Measurements from ENCODE around the gene C5orf52.
"Not testable (repeated sequence)": the region's sequence is repeated elsewhere in the genome, so short reads cannot be mapped to it uniquely, and the experiment has no call there.

Gene C5orf52

GRCh38 chr5:157679801-157680200 is 8.5 kb downstream of the C5orf52 start:
- DNase-seq: no peak

- no peak for DNase-seq
These were observed 8.9 kb downstream of the C5orf52 start for GRCh38 chr5:157680239-157680638.

- DNase-seq: no peak
These were observed 9.7 kb downstream of the C5orf52 start for GRCh38 chr5:157681048-157681447.

GRCh38 chr5:157682257-157682656 is 10.9 kb downstream of the C5orf52 start:
- no peak for DNase-seq

- DNase-seq: not testable (repeated sequence)
These were observed 15.2 kb downstream of the C5orf52 start for GRCh38 chr5:157686276-157687197.

GRCh38 chr5:157687198-157687554 is 15.8 kb downstream of the C5orf52 start:
- no peak for DNase-seq

GRCh38 chr5:157689942-157690689 is 18.8 kb downstream of the C5orf52 start:
- DNase-seq: no peak

GRCh38 chr5:157690690-157691433 is 19.5 kb downstream of the C5orf52 start:
- no peak for DNase-seq

- not testable (repeated sequence) for DNase-seq
These were observed 22.5 kb downstream of the C5orf52 start for GRCh38 chr5:157693816-157694215.

- DNase-seq: not testable (repeated sequence)
These were observed 24.8 kb downstream of the C5orf52 start for GRCh38 chr5:157696154-157696553.

- not testable (repeated sequence) for DNase-seq
These were observed 27.3 kb downstream of the C5orf52 start for GRCh38 chr5:157698674-157699073.

GRCh38 chr5:157703736-157704135 is 32.4 kb downstream of the C5orf52 start:
- no peak for DNase-seq

GRCh38 chr5:157708866-157709265 is 37.5 kb downstream of the C5orf52 start:
- no peak for DNase-seq

- no peak for DNase-seq
These were observed 38.0 kb downstream of the C5orf52 start for GRCh38 chr5:157709346-157709745.

GRCh38 chr5:157710431-157710830 is 39.1 kb downstream of the C5orf52 start:
- DNase-seq: no peak

GRCh38 chr5:157710882-157711281 is 39.5 kb downstream of the C5orf52 start:
- no peak for DNase-seq

- no peak for DNase-seq
These were observed 42.7 kb downstream of the C5orf52 start for GRCh38 chr5:157713830-157714595.

- no peak for DNase-seq
These were observed 43.2 kb downstream of the C5orf52 start for GRCh38 chr5:157714596-157714864.

GRCh38 chr5:157718519-157718918 is 47.2 kb downstream of the C5orf52 start:
- no peak for DNase-seq

GRCh38 chr5:157719245-157719644 is 47.9 kb downstream of the C5orf52 start:
- DNase-seq: no peak

GRCh38 chr5:157721159-157721558 is 49.8 kb downstream of the C5orf52 start:
- DNase-seq: no peak

GRCh38 chr5:157722895-157723294 is 51.6 kb downstream of the C5orf52 start:
- DNase-seq: not testable (repeated sequence)

- DNase-seq: not testable (repeated sequence)
These were observed 55.3 kb downstream of the C5orf52 start for GRCh38 chr5:157726607-157727006.

Data from NCI-H2029 treated with DMSO at 0.1 percent for 48 hours (cell line).